ENCODE results near the gene SORCS2.

Gene SORCS2

DNA sequence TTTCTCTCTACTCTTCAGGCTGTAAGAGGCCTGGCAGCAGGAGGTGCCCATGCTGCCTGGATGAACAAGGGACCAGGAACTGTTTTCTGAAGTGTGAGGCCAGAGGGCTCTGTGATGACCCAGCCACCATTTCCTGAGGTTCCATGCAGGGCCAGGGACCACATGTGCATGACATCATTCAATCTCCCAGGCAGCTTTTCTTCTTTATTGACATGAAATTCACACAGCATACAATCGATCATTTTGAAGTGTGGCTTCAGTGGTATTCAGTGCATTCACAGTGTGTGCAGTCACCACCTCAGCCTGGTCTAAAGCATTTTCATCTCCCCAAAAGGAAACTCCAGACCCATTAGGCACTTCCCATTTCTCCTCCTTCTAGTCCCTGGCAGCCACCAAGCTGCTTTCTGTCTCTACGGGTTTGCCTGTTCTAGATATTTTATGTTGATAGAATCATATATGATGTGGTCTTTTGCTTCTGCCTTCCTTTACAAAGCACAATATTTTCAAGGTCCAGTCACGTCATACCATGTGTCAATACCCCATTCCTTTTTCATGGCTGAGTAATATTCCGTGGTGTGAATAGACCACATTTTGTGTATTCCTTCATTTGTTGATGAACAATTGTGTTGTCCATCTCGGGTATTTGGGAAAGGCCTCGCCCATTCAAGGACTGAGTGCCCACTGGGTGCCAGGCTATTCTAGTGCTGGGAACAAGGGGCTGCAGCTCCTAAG, 149.3 kb downstream of the SORCS2 start:
- TF ChIP-seq, protein P1, sequence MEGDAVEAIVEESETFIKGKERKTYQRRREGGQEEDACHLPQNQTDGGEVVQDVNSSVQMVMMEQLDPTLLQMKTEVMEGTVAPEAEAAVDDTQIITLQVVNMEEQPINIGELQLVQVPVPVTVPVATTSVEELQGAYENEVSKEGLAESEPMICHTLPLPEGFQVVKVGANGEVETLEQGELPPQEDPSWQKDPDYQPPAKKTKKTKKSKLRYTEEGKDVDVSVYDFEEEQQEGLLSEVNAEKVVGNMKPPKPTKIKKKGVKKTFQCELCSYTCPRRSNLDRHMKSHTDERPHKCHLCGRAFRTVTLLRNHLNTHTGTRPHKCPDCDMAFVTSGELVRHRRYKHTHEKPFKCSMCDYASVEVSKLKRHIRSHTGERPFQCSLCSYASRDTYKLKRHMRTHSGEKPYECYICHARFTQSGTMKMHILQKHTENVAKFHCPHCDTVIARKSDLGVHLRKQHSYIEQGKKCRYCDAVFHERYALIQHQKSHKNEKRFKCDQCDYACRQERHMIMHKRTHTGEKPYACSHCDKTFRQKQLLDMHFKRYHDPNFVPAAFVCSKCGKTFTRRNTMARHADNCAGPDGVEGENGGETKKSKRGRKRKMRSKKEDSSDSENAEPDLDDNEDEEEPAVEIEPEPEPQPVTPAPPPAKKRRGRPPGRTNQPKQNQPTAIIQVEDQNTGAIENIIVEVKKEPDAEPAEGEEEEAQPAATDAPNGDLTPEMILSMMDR (conservative IDR thresholded peaks at IDR 0.05), result no peak
- no peak overlapping the region for H3K27ac ChIP-seq

DNA sequence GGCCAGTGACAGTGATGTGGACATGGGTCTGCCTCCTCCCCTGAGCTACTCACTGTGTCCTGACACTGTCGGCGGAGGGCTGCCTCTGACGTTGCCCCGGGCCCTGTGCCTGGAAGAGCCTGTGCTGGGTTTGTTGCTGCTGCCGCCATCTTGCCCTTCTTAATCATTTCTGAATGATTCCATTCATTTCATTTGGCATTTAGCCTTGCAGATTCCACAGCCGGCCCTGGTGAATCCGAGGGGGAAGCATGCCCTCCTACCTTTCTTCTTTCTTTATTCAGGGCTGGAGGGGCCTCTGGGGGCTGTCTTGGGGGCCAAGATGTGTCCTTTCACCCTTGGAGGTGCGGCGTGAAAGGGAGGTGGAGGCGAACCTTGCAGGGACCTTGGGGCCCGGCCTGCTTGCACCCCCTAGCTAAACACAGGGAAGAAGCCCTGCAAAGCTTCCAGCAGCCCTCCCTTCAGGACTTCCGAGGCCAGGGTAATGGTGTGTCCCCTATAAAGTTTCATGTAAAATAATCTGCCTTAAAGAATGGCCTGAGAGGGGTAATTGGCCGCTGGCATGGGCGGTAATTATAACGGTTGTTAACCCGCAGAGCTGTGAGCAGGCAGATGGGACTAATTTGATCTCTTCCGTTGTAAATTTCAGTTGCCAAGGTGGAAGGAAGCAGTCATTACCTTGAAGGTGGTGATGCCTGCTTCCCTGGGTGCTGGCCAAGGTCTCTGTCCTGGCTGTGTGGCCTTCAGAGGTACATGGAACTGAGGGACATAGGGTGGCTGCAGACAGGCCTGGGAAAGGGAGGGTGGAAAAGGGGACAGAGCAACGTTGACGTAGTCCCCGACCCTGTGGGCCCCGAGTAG, 150.1 kb downstream of the SORCS2 start:
- TF ChIP-seq, protein P1 (conservative IDR thresholded peaks at IDR 0.05), result no peak
- no peak overlapping the region for H3K27ac ChIP-seq

DNA sequence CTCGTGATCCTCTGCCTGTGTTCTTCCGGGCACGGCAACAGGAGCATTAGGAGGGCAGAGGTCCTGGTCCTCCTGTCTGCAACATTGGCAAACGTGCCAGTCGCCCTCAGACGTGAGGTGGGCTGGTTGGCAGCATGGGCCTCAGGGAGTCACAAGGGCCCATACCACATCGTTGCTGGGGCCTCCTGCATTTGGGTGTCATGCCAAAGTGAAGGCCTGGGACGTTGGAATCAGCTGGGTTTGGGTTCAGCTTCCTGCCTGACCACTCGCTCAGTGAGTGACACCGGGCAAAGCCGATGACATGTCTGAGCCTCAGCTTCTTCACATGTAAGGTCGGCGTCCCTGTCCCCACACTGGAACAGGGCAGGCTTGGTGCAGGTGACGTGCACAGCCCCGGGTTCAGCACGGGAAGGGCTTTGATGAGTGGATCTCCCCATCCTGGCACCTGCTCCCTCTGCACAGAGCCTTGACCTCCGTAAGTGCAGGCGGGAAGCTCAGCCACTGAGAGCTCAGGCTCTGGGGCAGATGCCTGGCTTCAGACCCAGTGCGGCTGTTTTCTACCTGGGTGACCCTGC, 150.8 kb downstream of the SORCS2 start:
- H3K27ac ChIP-seq, result no peak overlapping the region
- TF ChIP-seq, protein P1 (conservative IDR thresholded peaks at IDR 0.05), result no peak

DNA sequence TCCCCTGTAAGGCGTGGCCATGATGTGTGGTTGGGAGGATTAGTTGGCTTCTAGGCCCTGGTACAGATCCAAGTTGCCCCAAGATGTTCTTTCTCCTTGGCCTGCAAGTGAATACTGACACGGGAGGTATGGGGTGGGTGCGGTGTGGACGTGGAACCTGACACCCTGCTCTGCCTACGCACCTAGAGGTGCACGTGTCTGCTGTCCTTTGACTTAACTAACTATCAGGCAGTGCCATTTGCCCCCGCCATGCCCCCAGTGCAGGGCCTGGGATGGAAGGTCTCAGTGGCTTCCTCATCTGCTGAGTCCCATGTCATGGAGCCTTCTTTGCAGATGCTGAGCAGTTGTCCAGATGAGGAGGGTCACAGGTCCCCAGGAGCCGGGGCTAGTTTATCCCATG, 151.6 kb downstream of the SORCS2 start:
- no peak overlapping the region for H3K27ac ChIP-seq
- TF ChIP-seq, protein P1 (conservative IDR thresholded peaks at IDR 0.05), result no peak

DNA sequence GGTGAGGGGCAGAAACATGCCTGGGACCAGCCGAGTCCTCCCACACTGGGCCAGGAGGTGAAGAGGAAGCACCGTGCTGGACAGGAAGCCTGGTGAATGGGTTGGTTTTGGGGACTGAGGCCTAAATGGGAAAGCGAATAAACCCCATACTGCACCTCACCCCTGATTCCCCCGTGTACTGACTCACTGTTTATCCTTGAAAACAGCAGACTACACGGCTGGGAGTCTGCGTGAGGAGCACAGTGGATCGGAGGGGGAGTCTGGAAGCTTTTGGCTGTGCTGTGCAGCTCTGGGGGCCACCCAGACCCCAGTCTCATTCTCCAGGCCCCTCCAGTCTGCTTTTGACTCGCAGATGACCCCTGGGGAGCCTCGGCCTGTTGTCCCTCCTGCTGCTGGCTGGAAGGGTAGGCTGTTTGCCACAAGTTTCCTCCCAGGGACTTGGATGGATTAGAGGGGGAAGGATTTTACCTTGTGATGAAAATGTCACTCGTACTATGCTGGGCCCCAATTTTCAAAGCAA, 152.4 kb downstream of the SORCS2 start:
- H3K27ac ChIP-seq, result no peak overlapping the region
- TF ChIP-seq, protein P1 (conservative IDR thresholded peaks at IDR 0.05), result no peak

DNA sequence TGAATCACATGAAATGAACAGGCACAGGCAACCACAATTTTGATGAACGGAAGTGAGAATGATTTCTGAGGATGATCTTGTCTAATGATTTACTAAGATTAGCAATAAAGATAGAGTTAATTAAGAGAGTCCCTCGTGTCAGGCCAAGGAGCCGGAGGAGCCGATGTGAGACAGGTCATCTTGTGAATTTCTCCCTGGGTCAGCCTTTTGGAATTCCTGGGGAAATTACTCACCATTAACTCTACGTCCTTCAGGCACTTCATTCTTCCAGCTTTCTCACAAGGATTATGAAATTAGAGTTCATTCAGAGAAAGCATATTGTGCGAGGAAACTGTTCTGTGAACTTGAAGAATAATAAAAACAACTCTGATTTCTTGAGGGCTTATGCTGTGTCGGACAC, 155.6 kb downstream of the SORCS2 start:
- H3K27ac ChIP-seq, result peak overlapping the region; percentile 25; the same call in 1 of the 2 replicates
- TF ChIP-seq, protein P1 (conservative IDR thresholded peaks at IDR 0.05), result no peak
